G401 (cell line): Measurements from ENCODE around the gene PRKCH. TPM values are rescaled to one million over a fixed set of nuclear protein-coding genes. Genes with fewer than 3 reads are reported as not detected.

Source experiments
- DNase-seq: peaks from one replicate; pipeline ENCODE4 v3.0.0-alpha.2; 2015; ENCODE audit warnings: low spot score
- in situ Hi-C: cut with HindIII; loops from 2 replicates; pipeline ENCODE4 v1.10.0; 2016; ENCODE audit warnings: low sequenced_read_pairs, mixed read lengths
- total RNA-seq: library from RNA; depleted of rRNA; stranded (reverse); fragments of >200 nt; shearing (Covaris generic); gene quantifications from 2 replicates; pipeline ENCODE4 v1.2.3, GENCODE V29; 2014

PRKCH gene
- total RNA-seq, 1 experiment from 2014 or later, result not detected

DNA sequence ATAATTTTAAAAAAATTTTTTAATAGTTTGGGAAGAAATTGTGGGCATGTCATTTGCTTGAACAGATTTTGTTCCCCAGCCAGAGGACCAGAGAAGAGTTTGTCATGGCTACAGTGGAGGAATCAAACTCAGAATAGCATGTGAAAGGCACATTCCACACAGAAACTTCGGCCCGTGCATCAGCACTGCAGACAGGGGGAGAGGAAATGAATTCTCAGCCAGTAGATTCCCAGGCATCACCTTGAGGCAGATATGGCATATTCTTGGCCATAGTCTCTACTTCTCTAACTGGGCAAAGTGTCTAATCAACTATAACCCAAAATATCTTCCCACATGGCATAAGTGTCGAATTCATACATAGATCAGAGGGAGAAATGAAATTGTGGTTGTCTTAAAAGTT, 153.3 kb downstream of the PRKCH start:
- no peak for DNase-seq
- in situ Hi-C loops, result no loop called here

DNA sequence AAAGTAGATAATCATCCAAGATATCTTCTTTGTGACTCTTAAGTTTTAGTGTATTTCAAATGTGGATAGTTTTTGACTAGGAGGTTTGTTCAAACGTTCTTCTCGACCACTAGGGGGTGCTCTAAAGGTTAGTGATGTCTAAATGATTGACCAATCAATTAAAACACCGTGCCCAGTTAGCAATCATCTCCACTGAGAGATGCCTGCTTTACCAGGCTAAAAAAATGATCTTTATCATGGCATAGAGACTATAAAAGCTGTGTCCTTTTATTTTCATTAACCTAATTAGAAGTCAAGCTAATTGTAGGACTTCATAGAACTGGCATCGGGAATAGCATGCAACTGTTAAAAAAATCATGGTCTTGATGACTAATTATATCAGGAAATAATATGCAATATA, 153.9 kb downstream of the PRKCH start:
- in situ Hi-C loops, result no loop called here
- peak; percentile 71 for DNase-seq

DNA sequence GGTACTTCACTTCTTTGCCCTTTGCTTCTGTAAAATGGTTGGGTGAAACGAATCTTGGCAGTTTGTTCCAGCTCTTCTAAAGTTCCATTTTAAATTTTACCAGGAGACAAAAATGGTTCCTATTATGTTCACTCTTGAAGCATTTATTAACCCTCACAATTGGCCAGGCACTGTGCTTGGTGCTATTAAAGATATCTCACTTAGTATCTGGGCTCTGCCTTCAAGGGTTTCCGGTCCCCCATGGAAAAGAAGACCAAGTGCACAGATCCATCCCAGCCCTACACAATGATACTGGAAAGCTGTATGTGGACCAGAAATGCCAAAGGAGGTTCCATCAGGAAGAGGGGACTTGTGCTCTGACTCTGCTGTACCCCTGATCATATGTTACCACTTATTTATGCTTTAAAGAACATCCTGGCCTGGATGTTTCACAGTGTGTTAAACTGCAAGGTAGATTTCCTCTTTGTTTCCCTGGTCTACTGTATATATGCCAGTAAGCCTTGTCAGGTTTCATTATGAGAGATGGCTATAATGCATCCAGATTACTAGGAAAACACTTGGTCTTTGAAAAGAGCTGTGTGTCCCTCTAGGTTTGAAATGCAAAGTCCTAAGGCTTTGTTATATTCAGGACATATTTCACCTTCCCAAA, 154.8 kb downstream of the PRKCH start:
- no peak for DNase-seq
- in situ Hi-C loops, result no loop called here

DNA sequence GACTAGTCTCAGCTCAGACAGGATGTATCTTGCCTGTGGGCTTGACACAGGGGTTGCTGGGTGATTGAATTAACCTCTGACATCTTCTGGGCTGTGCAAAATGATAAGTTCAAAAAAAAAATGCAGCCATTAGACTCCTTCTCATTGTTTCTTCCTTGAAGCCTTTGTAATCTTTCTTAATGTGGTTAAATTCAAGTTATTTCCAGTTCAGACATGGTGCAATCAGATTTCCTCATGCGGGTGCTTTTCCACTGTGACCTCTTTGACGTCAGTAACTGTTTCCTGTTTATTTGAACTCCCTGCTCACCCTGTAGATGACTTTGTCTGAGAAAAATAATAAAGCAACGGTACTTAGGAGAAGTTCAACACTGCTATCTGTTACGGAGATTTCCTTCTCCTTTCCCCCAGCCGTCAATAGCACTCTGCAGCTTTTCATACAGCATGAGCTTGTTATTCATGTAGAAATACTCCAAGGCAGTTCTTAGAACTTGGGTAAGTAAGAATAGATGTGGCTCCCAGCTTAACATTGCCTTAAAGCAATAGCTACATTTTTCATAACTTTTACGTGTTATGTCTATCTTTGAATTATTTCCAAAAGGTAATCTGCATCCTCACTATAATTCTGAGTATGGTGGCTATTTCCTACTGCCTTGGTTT, 155.5 kb downstream of the PRKCH start:
- in situ Hi-C loops, result no loop called here
- no peak for DNase-seq

DNA sequence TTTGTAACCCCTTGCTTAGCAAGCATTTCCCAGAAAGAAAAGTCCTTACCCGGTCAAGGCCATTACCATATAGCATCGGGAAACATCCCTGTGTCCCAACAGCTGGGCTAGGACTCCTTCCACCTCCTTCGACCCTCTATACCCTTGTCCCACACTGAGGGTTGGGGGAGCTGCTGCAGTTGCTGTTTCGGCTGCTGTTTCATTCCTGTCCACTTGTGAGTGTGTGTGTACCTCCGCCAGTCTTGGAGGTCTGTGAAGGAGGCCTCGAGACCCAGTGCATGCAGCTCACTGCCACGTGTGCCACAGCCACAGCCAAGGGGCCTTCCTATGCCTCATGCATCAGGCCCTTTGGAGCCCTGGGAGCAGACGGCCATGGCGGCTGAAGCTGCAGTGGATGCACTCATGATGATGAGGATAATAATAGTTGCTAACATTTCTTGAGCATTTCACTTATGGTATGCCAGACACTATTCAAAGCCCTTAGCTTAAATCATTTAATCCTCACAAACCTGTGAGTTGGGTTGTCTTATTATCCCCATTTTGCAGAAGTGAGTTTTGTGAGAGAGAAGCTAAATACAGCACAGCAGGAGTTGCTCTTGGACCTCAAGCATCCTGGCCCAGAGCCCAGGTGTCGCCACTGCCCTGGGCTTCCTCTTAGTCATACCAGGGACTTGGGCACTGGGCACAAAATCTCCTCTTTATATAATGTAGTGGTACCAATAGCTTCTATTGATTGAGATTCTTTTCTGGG, 156.5 kb downstream of the PRKCH start:
- peak; percentile 32 for DNase-seq
- in situ Hi-C loops, result no loop called here

DNA sequence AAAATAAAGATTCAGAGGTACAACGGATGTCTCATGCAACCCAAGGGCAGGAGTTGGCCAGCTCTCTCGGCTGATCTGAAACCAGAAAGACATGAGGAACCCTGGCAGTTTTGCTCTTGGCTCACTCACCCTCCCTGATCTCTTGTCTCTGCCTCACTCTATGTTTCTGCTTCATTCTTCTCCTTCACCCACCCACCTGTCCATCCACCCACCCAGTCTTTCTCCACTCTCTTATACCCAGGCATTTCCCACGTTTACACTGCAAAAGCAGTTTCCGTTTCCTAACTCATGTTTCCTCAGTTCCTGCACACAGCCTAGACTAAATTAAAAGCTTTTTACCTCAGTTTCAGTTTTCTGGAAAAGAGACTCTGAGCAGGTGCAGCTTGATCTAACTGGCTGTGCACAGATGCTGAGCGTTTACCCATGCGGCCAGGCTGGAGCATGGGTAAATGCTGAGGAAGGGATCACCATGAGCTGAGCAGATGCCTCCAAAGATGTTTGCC, 157.6 kb downstream of the PRKCH start:
- DNase-seq, result no peak
- in situ Hi-C loops, result no loop called here

DNA sequence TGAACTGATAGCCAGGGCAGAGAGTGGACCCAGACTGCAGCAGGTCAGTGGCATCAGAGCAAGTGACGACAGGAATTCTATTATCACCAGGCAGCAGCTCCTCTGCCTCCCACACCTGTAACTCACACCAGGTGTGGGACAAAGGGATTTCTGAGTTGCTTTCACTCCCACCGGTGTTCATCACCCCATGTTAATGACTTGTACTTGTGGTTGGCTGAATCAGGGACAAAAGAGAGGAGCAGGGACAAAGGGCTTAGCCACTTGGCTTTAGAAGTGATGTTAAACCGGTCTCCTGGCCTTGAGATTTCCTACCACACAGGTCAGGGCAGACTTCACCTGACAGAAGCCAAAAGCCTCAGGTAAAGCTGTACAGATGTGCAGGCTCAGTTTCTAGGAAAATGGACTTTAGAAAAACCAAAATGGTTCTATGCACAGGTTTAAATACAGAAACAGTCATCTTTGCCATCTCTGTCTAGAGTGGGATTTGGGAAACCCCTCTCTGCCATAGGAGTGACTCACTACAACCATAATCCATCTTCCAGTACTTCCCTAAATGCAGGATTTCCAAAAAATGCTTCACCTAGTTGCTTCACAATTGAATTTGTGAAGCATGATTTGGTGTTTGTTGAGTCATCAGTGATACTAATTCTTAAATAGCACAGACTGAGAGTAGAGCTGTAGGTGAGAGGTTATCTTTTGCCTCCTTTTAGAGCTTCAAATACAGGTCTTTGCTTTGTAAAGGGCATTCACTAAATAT, 158.5 kb downstream of the PRKCH start:
- no peak for DNase-seq
- in situ Hi-C loops, result no loop called here

DNA sequence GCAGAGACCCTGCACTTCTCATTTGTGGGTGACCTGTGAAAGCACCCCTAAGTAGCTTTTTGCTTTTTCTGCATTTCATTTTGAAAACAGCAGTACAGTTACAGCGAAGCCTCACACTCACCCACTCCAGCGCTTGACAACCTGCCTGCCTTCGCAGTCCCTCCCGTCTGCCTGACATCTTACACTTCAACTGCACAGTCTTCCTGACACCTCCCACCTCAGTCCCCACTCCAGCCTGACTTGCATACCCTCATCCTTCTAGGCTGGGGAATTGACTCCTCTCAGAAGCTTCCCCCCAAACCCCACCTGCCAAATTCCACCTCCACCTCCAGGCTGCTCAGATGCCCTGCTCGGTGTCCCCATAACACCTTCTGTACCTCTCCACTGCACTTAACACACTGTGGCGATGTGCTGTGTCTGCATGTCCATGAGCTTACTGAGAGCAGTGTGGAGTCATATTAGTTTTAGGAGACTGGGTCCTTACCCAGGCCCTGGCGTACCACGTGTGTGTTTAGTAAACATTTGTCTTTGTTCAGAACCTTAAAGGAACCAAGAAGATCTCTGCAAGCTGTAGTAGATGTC, 159.4 kb downstream of the PRKCH start:
- in situ Hi-C loops, result no loop called here
- DNase-seq, result no peak

DNA sequence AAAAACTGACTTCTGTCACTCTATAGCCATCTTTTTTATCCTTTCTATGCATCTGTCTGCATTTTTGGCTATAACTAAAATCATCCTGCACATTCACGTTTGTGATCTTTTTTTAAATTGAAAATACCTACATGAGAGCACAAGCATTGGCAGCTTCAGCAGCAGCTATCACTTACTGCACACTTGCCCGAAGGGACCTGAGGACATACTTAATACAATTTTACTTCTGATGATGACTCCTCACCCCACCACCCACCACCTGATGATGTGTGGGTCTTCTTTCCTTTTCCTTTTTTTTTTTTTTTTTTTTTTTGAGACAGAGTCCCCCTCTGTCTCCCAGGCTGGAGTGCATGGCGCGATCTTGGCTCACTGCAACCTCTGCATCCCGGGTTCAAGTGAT, 160.3 kb downstream of the PRKCH start:
- no peak for DNase-seq
- in situ Hi-C loops, result no loop called here

DNA sequence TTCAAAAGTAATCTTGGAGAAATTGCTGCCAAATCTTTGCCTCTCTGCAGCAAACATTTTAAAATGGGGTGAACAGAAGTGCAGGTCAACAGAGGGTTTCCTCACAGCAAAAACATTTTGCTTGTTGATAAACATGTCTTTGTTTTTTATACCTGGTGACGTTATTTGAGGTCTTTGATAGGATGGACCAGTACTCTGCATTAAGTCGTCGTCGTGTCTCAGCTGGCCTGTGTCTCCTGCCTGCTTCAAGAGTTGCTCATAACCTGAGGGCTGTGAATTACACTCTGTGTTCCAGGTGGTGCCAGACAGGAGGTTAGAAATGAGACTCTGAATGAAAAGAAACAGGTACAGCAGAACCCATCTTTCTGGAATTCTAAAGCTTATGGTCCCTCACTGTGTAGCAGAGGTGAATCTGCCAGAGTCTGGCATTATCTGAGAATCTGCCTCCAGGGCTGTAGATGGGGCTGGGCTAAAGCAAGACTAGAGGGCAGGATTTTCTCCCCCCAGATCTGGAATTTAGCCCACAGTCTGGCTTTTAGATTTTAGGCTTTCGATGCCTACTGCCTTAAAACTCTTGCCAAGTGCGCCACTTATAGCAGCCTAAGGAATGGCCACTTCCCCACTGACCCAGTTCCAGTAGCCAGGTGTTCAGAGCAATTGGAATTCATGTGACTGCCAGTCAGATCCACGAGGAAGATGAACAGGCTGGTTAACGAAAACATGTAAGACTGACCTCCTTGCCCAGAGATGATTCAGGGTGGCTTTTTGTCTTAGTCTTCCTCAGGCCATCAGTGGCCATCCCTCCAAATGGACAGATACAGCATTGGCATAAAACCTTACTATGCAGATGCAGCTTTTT, 161.2 kb downstream of the PRKCH start:
- in situ Hi-C loops, result no loop called here
- peak; percentile 44 for DNase-seq

DNA sequence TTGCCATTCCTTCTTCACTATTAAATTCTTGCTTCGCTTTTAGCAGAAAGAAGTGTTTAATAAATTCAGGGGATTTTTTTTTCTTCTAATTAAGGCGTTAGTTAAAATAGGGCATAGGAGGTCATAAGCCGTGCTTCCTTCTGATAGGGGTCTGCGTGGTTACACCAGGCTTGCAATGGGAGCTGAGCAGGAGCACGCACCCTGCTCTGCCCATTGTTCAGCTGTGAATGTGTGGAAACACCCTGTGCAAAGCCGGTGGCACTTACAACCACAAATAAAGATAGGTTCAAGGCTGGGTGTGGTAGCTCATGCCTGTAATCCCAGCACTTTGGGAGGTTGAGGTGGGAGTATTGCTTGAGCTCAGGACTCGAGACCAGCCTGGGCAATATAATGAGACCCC, 162.1 kb downstream of the PRKCH start:
- no peak for DNase-seq
- in situ Hi-C loops, result no loop called here

DNA sequence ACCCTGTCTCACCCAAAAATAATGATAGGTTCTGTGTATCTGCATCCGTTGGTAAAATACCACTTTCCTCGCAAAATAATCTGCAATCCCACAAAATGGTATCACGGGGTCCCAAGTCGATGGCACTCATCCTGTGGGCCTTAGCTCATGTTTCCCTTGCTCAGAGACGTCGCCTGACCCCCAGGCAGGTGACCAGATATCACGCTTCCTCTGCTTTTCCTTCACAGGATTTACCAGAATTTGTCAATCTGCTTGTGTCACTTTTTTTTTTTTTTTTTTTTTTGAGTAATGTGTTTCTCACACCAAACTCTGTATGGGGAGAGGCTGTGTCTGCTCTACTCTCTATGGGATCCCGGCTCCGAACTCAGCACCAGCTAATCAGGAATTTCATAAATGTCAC, 162.7 kb downstream of the PRKCH start:
- in situ Hi-C loops, result no loop called here
- no peak for DNase-seq

DNA sequence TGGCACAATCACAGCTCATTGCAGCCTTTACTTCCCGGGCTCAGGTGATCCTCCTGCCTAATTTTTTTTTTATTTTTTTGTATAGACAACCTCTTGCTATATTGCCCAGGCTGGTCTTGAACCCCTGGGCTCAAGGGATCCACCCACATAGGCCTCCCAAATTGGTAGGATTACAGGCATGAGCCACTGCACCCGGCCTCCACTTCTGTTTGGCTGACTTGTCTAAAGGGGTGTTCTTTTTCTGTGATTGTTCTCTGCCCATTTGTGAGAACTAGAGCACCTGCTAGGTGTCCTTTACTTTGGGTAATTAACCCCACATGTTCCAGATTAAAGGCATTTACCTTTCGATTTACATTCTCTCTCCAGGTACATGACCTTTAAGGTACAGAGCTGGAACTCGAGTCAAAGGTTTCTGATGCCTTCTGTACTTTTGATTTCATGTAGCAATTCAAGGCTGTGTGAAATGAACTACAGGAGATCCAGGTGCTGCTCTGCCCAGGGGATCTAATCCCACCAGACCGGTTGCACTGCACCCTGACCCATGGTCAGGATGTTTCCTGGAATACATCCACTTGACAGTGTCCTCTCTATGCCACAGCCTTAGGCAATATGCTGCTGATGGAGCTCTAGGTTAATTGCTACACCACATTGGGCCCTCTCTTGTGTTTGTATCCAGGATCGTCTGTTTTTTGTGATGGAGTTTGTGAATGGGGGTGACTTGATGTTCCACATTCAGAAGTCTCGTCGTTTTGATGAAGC, 163.6 kb downstream of the PRKCH start:
- no peak for DNase-seq
- in situ Hi-C loops, result no loop called here

DNA sequence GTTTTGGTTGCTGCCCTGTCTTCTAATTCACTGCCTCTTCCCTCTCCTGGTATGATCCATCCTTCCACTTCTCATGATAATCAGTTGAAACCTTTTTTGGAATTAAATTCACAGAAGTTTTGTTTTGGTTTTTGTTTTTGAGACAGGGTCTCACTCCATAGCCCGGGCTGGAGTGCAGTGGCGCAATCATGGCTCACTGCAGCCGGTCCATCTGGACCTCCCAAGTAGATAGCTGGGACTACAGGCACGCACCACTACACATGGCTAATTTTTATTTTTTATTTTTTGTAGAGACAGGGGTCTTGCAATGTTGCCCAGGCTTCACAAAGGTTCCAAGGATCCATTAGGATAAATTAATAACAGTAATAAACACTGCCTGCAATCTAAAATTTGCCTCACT, 164.3 kb downstream of the PRKCH start:
- DNase-seq, result no peak
- in situ Hi-C loops, result no loop called here

DNA sequence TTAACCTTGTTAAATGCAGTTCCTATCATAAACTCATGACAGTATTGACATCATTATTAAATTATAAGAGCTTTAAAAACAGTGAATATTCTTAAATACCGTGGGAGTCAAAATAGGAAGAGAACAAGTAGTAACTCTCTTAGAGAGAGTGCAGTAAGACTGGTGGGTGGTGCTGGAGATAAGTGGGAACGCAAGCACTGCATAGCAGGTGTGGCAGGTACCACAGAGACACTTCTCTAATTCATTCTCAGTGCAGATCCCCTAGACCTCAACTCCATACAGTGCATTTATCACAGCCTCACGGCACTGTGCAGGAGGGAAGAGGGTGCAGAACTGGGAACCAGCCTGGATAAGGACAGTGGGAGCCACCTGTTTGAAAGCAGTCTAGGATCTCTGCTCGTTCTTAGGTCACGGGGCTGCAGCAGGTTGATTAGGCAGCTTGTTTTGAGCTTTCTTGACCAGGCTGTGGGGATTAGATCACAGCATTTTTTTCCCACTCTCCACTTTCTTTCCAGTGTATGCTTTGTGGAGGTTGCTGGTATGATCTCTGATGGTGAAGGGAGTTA, 165.6 kb downstream of the PRKCH start:
- in situ Hi-C loops, result no loop called here
- no peak for DNase-seq

DNA sequence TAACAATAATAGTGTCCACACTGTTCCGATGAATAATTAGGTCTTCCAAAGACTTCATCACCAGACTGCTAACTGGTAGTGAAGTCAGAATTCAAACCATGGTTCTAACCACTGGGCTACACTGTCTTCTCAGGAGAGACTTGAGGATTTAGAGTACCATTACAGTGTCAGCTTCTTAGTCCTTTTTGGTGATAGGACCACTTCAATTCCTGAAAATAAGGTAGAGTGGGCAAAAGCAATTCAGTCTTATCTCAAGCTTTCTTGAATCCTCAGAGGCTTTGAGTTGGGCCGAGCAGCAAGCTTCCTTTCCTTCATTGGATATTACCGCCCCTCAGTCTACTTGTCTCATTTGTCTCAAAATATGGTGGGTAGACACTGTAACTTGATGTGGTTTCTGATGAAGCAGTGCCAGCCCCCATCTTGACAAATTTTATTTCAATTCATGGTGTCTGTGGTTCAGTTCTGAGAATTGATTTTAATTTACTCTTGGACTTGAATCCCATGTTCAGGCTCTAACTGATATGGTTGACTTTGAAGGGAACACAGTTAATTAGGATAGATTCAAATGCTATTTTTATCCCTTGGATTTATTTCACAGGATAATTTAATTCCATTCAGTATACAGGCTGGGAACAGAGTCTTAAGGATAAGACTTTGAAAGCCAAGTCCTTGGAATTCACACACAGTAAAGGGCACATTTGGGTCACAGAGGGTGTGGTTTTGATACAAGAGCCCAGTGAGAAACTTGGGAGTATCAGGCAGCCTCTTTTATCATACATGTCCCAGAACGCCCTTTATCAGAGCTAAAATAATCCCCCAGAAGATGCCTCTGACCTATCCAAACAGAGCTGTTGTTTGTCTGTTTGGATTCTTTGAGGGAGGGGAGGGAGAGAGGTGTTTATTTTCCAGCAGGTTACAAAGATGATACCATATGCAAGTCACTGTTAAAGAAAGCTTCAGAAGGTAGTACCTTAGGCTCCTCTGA, 167.3 kb downstream of the PRKCH start:
- in situ Hi-C loops, result no loop called here
- no peak for DNase-seq
